ENCODE results near the gene STRIP1. TPM values are rescaled to one million over a fixed set of nuclear protein-coding genes. Genes with fewer than 3 reads are reported as not detected.

Gene STRIP1
- total and polyA plus RNA-seq, 10 of the 15 experiments (the other 5 are each of a cell fraction or from before 2014, with no cell fraction given): 6.3 to 26.6 (median 18.0) TPM

DNA sequence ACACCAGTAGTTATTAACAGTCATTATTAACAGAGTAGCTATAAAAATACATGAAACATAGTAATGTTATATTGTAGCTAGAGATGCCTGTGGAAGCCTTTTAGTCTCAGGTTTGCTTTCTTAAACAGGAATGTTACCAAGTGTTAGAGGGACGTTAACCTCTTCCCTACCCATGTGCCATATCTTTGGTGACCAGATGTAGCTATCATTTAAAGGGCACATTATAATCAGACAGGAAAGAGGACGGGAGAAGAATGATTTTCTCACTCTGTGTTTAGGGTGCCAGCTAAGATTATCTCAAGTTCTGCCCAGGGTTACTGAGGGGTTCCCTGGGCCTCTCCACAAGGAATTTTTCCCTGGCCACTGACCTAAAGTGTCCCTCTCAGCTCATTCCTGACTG is 57.0 kb downstream of the STRIP1 start (continued):
- TF ChIP-seq, protein P1, sequence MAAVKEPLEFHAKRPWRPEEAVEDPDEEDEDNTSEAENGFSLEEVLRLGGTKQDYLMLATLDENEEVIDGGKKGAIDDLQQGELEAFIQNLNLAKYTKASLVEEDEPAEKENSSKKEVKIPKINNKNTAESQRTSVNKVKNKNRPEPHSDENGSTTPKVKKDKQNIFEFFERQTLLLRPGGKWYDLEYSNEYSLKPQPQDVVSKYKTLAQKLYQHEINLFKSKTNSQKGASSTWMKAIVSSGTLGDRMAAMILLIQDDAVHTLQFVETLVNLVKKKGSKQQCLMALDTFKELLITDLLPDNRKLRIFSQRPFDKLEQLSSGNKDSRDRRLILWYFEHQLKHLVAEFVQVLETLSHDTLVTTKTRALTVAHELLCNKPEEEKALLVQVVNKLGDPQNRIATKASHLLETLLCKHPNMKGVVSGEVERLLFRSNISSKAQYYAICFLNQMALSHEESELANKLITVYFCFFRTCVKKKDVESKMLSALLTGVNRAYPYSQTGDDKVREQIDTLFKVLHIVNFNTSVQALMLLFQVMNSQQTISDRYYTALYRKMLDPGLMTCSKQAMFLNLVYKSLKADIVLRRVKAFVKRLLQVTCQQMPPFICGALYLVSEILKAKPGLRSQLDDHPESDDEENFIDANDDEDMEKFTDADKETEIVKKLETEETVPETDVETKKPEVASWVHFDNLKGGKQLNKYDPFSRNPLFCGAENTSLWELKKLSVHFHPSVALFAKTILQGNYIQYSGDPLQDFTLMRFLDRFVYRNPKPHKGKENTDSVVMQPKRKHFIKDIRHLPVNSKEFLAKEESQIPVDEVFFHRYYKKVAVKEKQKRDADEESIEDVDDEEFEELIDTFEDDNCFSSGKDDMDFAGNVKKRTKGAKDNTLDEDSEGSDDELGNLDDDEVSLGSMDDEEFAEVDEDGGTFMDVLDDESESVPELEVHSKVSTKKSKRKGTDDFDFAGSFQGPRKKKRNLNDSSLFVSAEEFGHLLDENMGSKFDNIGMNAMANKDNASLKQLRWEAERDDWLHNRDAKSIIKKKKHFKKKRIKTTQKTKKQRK (IDR thresholded peaks at IDR 0.05; ENCODE audit: low read depth, low read length): no peak
- TF ChIP-seq ZNF207 (IDR thresholded peaks at IDR 0.05; ENCODE audit: borderline replicate concordance) (no peak), GATAD2B (conservative IDR thresholded peaks at IDR 0.05; ENCODE audit: low read depth) (no peak), SRF (IDR thresholded peaks at IDR 0.05; ENCODE audit: low read depth in 2 of 2, low read length in 2 of 2) (no peak), NR2F1 (conservative IDR thresholded peaks at IDR 0.05) (no peak)
- TF ChIP-seq, protein P2, sequence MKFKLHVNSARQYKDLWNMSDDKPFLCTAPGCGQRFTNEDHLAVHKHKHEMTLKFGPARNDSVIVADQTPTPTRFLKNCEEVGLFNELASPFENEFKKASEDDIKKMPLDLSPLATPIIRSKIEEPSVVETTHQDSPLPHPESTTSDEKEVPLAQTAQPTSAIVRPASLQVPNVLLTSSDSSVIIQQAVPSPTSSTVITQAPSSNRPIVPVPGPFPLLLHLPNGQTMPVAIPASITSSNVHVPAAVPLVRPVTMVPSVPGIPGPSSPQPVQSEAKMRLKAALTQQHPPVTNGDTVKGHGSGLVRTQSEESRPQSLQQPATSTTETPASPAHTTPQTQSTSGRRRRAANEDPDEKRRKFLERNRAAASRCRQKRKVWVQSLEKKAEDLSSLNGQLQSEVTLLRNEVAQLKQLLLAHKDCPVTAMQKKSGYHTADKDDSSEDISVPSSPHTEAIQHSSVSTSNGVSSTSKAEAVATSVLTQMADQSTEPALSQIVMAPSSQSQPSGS (IDR thresholded peaks at IDR 0.05; ENCODE audit: low read length): no peak
- TF ChIP-seq, protein P3, sequence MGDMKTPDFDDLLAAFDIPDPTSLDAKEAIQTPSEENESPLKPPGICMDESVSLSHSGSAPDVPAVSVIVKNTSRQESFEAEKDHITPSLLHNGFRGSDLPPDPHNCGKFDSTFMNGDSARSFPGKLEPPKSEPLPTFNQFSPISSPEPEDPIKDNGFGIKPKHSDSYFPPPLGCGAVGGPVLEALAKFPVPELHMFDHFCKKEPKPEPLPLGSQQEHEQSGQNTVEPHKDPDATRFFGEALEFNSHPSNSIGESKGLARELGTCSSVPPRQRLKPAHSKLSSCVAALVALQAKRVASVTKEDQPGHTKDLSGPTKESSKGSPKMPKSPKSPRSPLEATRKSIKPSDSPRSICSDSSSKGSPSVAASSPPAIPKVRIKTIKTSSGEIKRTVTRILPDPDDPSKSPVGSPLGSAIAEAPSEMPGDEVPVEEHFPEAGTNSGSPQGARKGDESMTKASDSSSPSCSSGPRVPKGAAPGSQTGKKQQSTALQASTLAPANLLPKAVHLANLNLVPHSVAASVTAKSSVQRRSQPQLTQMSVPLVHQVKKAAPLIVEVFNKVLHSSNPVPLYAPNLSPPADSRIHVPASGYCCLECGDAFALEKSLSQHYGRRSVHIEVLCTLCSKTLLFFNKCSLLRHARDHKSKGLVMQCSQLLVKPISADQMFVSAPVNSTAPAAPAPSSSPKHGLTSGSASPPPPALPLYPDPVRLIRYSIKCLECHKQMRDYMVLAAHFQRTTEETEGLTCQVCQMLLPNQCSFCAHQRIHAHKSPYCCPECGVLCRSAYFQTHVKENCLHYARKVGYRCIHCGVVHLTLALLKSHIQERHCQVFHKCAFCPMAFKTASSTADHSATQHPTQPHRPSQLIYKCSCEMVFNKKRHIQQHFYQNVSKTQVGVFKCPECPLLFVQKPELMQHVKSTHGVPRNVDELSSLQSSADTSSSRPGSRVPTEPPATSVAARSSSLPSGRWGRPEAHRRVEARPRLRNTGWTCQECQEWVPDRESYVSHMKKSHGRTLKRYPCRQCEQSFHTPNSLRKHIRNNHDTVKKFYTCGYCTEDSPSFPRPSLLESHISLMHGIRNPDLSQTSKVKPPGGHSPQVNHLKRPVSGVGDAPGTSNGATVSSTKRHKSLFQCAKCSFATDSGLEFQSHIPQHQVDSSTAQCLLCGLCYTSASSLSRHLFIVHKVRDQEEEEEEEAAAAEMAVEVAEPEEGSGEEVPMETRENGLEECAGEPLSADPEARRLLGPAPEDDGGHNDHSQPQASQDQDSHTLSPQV (IDR thresholded peaks at IDR 0.05): no peak
